ENCODE results near the gene COL26A1.
"Not testable (repeated sequence)": the region's sequence is repeated elsewhere in the genome, so short reads cannot be mapped to it uniquely, and the experiment has no call there.

The COL26A1 gene

DNA sequence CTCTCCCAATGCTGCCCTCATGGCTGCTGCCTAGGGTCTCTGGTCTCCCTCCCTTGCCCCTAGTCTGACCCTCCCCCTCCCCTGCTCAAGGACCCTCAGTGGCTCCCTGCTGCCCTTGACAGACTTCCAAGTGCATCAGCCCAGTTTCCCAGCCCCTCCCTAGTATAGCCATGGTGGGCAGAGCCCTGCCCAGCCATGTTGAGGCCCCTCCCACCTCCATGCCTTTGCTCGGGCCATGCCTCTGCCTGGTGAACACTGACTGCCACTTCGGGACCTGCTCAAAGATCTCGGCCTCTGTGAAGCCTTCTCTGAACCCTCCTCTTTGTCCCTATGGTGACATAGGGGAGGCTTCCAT is 193.2 kb downstream of the COL26A1 start:
- DNase-seq = no peak

- no peak for DNase-seq
Observed at GRCh38 chr7:101556453-101556968, 193.8 kb downstream of the COL26A1 start.

DNA sequence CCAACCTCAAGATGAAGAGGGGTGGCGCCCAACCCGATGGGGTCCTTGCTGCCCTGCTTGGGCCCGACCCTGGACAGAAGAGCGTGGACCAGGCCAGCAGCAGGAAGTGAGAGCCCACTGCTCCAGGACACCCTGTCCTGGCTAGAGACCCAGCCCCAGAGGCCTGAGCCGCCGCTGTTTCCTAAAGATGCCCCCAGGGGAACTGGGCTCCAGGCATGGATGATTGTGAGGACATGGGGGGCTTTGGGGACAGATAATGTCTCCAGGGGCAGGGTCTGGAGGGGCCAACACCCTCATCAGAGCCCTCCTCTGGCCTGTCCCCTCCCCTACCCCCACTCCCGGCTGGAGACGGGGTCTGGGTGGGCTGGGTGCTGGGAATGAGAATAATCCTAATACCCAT is 194.7 kb downstream of the COL26A1 start:
- no peak for DNase-seq

GRCh38 chr7:101557978-101558741 is 195.5 kb downstream of the COL26A1 start:
- DNase-seq = no peak

DNA sequence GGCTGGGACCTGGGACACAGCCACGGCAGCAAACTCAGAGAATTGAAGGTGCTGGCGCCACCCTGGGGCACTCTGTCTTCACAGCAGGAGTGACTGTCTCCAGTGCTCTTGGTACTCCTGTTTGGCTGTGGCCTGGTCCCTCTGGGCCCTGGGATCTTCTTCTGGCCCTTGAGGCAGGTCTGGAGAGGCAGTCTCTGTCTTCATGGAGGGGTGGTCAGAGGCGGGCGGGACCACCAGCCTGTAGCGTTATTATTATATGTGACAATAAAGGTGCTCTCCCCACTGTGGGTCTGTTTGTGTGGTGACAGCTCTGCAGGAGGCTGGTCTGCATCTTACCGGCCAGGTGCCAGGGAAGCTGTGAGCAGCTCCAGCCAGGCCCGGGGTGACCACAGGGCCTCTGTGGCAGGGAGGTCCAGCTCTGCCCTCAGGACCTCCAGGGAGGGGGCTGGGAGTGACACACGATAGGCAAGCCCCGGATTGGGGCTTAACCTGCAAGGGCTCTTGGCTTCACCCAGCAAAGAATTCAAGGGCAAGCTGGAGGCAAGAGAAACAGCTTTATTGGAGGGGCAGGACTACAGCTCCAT is 196.2 kb downstream of the COL26A1 start:
- DNase-seq = no peak

DNA sequence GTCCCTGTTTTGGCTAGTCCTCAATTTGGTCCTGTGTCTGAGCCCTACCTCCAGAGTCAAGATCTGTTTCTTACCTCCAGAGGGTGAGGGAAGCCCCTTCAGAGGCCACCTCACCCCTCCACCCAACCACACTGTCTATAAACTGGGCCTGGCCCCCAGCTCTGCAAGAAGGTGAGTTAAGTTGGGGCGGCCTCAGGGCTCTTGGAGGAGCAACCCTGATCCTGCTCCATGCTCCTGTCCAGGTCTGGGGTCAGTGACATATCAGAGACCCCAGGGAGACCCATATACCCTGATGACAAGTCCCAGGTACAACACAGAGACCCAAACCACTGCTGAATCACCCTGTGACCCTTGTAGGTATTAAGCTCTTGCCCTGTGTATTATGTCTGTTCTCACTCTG is 196.9 kb downstream of the COL26A1 start:
- no peak for DNase-seq

- DNase-seq = not testable (repeated sequence)
Observed at GRCh38 chr7:101560021-101560420, 197.3 kb downstream of the COL26A1 start.

DNA sequence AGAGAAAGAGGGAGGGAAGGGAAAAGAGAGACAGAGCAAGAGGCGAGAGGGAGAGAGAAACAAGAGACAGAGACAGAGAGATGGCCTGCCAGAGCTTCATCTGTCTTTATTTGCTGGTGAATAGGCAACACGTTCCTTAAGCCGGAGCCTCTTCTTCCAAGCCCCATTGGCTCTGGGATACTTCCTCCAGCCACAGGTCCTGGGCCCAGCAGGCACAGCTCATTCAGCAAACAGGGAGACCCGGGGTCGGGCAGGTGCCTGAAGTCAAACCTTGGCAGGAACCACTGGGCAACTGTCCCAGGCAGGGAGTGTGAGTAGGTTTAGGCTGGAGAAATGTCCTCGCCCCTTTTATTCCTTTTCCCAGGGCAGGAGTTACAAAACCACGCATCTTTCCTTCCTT is 198.2 kb downstream of the COL26A1 start:
- DNase-seq = no peak

- DNase-seq = not testable (repeated sequence)
Observed at GRCh38 chr7:101561293-101561692, 198.6 kb downstream of the COL26A1 start.

DNA sequence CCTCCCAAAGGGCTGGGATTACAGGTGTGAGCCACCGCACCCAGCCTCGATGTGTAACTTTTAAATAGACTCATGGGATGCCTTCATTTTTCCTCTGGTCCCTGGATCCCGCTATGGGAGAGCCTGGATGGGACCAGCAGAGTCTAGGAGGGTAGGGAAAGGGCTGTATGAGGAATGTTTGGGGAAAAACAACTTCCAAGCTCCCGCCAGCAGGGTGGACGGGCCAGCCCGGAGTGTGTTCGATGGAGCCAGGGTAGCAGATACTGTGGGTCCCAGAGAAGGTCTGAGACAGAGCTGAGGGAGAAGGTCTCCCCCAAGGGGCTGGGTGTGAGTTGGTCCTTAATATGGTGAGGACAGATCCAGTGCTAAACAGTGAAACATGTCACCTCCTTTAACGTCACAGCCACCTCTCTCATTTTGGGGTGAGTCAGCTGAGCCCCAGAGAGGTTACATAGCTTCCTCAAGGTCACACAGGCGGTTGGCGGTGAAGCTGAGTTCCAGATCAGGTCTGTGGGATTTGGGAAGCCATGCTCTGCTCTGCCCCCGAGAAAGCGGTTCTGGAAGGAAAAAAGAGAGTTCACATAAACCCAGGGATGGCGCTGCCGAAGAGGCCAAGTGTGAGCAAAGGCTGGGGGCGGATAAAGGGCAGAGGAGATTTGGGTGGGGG is 200.0 kb downstream of the COL26A1 start:
- DNase-seq = no peak

DNA sequence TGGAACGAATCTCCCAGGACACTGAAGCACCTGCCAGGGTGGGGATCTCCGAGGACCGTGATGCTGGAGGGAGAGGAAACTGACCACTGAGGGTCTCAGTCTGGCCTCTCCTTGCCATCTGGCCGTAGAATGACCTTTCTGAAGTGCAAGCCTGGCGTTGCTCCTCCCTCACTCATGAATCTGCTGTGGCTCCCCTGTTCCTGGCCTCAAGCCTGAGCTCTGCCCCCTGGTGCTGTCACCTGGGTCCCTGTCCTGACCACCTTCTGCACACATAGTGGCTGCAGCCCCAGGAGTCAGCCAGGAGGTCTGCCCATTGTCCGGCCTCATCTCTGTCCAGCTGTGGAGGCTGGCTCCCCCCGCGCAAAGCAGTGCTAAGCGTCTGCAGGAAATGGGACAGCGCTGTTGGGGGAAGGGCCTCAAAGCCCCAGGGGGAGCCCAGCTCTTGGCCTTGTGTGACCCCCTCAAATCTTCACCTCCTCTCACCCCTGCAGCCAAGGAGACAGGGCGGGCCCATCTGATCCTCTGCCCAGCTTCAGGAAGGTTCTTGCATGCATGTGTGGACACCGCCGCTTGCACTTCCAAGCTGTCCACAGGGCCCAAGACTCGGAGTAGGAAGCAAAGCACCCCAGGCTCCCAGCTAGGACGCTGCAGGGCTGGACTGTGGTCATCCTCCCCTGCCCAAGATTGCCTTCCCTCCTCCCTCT is 200.7 kb downstream of the COL26A1 start:
- no peak for DNase-seq

DNA sequence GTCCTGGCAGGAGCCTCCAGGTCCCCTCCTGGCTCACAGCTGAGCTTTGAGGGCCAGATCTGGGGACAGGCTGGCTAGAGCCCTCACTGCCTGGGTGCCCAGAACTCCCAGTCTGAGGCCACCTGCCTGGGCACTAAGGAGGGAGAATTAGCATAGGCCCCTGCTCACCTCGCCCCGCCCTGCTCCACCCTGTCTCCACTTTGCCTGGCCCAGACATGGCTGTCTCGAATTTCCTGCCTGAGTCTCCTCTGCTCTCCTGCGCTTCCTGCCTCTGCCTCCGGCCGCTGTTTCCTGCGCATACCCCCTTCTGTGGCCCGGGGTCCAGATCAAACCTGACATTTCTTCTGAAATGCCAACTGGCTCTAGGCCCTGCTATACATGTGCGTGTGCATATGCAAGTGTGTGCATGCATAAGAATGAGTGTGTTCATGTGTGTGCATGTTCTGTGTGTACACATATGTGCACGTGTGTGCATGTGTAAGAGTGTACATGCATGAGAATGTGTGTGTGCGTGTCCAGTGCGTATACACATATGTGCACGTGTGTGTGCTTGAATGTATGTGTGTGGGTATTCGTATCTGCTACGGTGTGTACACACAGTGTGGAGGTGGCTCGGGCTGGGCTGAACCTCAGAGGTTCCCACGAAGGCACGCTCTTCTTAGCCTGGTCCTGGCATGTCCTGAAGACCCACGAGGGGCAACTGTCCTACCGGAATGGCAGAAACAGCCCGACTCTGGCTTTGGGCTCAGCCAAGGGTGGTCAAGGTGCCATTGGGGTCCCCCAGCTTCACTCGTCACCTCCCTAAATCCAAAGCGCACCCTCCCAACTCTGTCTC is 201.5 kb downstream of the COL26A1 start:
- DNase-seq = no peak

GRCh38 chr7:101564778-101565211 is 202.1 kb downstream of the COL26A1 start:
- DNase-seq = no peak

GRCh38 chr7:101565601-101566209 is 203.0 kb downstream of the COL26A1 start:
- no peak for DNase-seq

GRCh38 chr7:101567230-101567629 is 204.6 kb downstream of the COL26A1 start:
- DNase-seq = no peak

GRCh38 chr7:101572156-101572555 is 209.5 kb downstream of the COL26A1 start:
- DNase-seq = no peak

DNA sequence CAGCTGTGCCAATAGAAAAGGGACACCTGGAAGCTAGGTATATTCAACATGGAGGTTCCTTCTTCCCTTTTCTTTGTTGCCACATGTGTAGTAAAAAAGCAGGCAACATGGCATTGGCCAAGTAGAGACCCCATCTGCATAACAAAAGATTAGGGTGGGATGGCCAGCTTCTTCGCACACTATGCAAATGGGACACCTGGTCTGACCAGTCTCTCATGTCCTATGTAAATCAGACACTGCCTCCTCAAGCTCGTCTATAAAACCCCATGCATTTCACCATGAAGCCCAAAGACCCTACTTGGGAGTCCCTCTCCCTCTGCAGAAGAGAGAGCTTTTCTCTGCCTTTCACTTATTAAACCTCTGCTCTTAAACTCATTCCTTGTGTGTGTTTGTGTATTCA is 212.5 kb downstream of the COL26A1 start:
- DNase-seq = no peak

- no peak for DNase-seq
Observed at GRCh38 chr7:101575721-101576120, 213.0 kb downstream of the COL26A1 start.

GRCh38 chr7:101576998-101577397 is 214.3 kb downstream of the COL26A1 start:
- no peak for DNase-seq

GRCh38 chr7:101578552-101578951 is 215.9 kb downstream of the COL26A1 start:
- DNase-seq = no peak

GRCh38 chr7:101580596-101580995 is 217.9 kb downstream of the COL26A1 start:
- DNase-seq = no peak

DNA sequence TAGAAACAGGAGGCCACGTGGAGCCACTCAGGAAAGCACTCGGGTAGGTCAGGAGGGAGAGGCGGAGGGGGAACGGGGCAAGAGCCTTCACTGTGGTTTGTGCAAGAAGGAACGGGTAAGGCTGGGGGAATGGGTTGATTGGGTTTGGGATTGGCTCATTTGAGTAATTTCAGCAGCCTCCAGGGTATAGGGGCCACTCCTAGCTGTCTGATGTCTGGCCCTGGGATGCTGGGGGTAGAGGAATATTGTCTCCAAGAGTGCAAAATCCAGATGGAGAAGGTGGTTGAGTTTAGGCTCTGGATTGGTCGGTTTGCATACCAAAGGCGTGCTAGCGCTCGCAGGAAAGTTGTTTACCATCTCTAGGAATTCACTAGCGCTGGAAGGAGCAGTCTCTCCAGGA is 219.2 kb downstream of the COL26A1 start:
- no peak for DNase-seq
